ENCODE data around the gene ITGA2B.

The ITGA2B gene

GRCh38 chr17:44386182-44386525 lies 3.3 kb downstream of the ITGA2B start:
- H3K36me3 ChIP-seq, result no peaks in the 10 kb centered on the region
- H3K9me3 ChIP-seq (ENCODE audit: severe bottlenecking), result peaks cover 17% of the 10 kb centered on the region
- DNase-seq, result no peak
- no peaks in the 10 kb centered on the region for H3K27me3 ChIP-seq (ENCODE audit: insufficient read depth, low read depth, severe bottlenecking)
- peak overlapping the region; percentile 51; the same call in 1 of the 2 replicates for H3K4me3 ChIP-seq (ENCODE audit: low read depth, low read length)
- no peak for TF ChIP-seq CTCF (IDR thresholded peaks at IDR 0.05; ENCODE audit: low read depth, low read length)
- H3K27ac ChIP-seq, result no peak overlapping the region

- TF ChIP-seq CTCF (IDR thresholded peaks at IDR 0.05; ENCODE audit: low read depth, low read length), result 0 out of 2 replicates have a peak, but pooled peaks have one; percentile 2
- H3K27ac ChIP-seq, result no peak overlapping the region
- no peaks in the 10 kb centered on the region for H3K36me3 ChIP-seq
- peak overlapping the region; percentile 51 for H3K4me3 ChIP-seq (ENCODE audit: low read depth, low read length)
- H3K9me3 ChIP-seq (ENCODE audit: severe bottlenecking), result peaks cover 17% of the 10 kb centered on the region
- DNase-seq, result peak; percentile 82
- no peaks in the 10 kb centered on the region for H3K27me3 ChIP-seq (ENCODE audit: insufficient read depth, low read depth, severe bottlenecking)
Measured at GRCh38 chr17:44385287-44386181, 3.9 kb downstream of the ITGA2B start.

GRCh38 chr17:44384823-44385286 lies 4.6 kb downstream of the ITGA2B start:
- Histone ChIP-seq H3K27me3 (ENCODE audit: insufficient read depth, low read depth, severe bottlenecking) (no peaks in the 10 kb centered on the region), H3K36me3 (no peaks in the 10 kb centered on the region), H3K9me3 (ENCODE audit: severe bottlenecking) (peaks cover 17% of the 10 kb centered on the region), H3K4me3 (ENCODE audit: low read depth, low read length) (no peak overlapping the region), H3K27ac (no peak overlapping the region)
- DNase-seq, result no peak
- TF ChIP-seq CTCF (IDR thresholded peaks at IDR 0.05; ENCODE audit: low read depth, low read length), result no peak

GRCh38 chr17:44384281-44384822 lies 5.1 kb downstream of the ITGA2B start:
- DNase-seq, result no peak
- H3K27ac ChIP-seq, result no peak overlapping the region
- no peaks in the 10 kb centered on the region for H3K36me3 ChIP-seq
- no peak overlapping the region for H3K4me3 ChIP-seq (ENCODE audit: low read depth, low read length)
- no peak for TF ChIP-seq CTCF (IDR thresholded peaks at IDR 0.05; ENCODE audit: low read depth, low read length)
- no peaks in the 10 kb centered on the region for H3K27me3 ChIP-seq (ENCODE audit: insufficient read depth, low read depth, severe bottlenecking)
- peaks cover 17% of the 10 kb centered on the region for H3K9me3 ChIP-seq (ENCODE audit: severe bottlenecking)

GRCh38 chr17:44383861-44384260 lies 5.6 kb downstream of the ITGA2B start:
- H3K4me3 ChIP-seq (ENCODE audit: low read depth, low read length), result no peak overlapping the region
- H3K27me3 ChIP-seq (ENCODE audit: insufficient read depth, low read depth, severe bottlenecking), result no peaks in the 10 kb centered on the region
- peaks cover 17% of the 10 kb centered on the region for H3K9me3 ChIP-seq (ENCODE audit: severe bottlenecking)
- TF ChIP-seq CTCF (IDR thresholded peaks at IDR 0.05; ENCODE audit: low read depth, low read length), result no peak
- H3K27ac ChIP-seq, result no peak overlapping the region
- DNase-seq, result no peak
- H3K36me3 ChIP-seq, result no peaks in the 10 kb centered on the region
